Measurements from ENCODE around the gene PBX1.
"Not testable (repeated sequence)": the region's sequence is repeated elsewhere in the genome, so short reads cannot be mapped to it uniquely, and the experiment has no call there.

Gene PBX1

GRCh38 chr1:164558461-164559341 is at the start of gene PBX1:
TSS of gene PBX1 (plus strand) at chr1:164559184.
- peak; percentile 73 to 99 (median 96) for DNase-seq

GRCh38 chr1:164510435-164510834 is 48.5 kb upstream of the PBX1 start:
- DNase-seq: no peak

GRCh38 chr1:164511001-164511705 is 47.8 kb upstream of the PBX1 start:
- DNase-seq: no peak

GRCh38 chr1:164515231-164515630 is 43.8 kb upstream of the PBX1 start:
- DNase-seq: no peak

- no peak for DNase-seq
Observed at GRCh38 chr1:164515711-164516331, 43.2 kb upstream of the PBX1 start.

GRCh38 chr1:164516591-164516990 is 42.4 kb upstream of the PBX1 start:
- DNase-seq: no peak

- DNase-seq: peak in 21 of 56 donors; percentile 0 to 58 (median 7)
Observed at GRCh38 chr1:164518692-164519332, 40.2 kb upstream of the PBX1 start.

- no peak for DNase-seq
Observed at GRCh38 chr1:164519426-164519825, 39.6 kb upstream of the PBX1 start.

- DNase-seq: no peak
Observed at GRCh38 chr1:164524810-164525209, 34.2 kb upstream of the PBX1 start.

- DNase-seq: no peak
Observed at GRCh38 chr1:164534863-164535610, 23.9 kb upstream of the PBX1 start.

GRCh38 chr1:164552463-164552988 is 6.5 kb upstream of the PBX1 start:
- DNase-seq: not testable (repeated sequence)

- DNase-seq: no peak
Observed at GRCh38 chr1:164557270-164557669, 1.7 kb upstream of the PBX1 start.

- DNase-seq: peak in 44 of 56 donors; percentile 10 to 69 (median 35)
Observed at GRCh38 chr1:164559342-164560051, 513 bp downstream of the PBX1 start.

GRCh38 chr1:164560121-164560541 is 1.1 kb downstream of the PBX1 start:
- DNase-seq: peak in 6 of 56 donors; percentile 15 to 65 (median 38)

GRCh38 chr1:164560556-164560955 is 1.6 kb downstream of the PBX1 start:
- DNase-seq: no peak

- DNase-seq: no peak
Observed at GRCh38 chr1:164561007-164561406, 2.0 kb downstream of the PBX1 start.

GRCh38 chr1:164561472-164561871 is 2.5 kb downstream of the PBX1 start:
- DNase-seq: peak in 1 of 56 donors; percentile 10

GRCh38 chr1:164562061-164562460 is 3.1 kb downstream of the PBX1 start:
- DNase-seq: no peak

GRCh38 chr1:164562511-164562910 is 3.5 kb downstream of the PBX1 start:
- DNase-seq: peak in 1 of 56 donors; percentile 16

Data from nucleus accumbens (tissue), 56 donors.